ENCODE results near the gene NR2F2.

Gene NR2F2

GRCh38 chr15:96316953-96317629, 13.4 kb upstream of the NR2F2 start:
- DNase-seq (ENCODE audit: low read depth in 4 of 4, low spot score in 1 of 4) = no peak

DNA sequence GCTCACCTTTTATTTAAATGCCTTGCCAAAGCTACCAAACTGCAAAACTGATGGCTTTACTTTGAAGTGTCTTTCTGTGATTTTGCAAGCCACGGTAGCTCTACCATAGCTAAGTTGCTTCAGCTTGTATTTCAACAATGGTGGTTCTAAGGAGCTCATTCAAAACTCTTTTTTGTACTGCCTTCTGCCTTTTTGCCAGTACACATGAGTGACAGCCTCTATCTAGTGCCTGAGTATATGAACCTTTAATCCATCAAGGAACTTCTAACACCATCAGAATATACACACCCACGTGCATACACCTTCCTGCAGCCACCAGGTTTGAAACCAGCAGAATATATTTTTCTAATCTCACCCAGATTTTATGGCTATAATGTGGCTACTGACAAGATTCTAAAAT, 10.4 kb upstream of the NR2F2 start:
- DNase-seq (ENCODE audit: low read depth in 4 of 4, low spot score in 1 of 4) = no peak

GRCh38 chr15:96320703-96321638, 9.5 kb upstream of the NR2F2 start:
- no peak for DNase-seq (ENCODE audit: low read depth in 4 of 4, low spot score in 1 of 4)

DNA sequence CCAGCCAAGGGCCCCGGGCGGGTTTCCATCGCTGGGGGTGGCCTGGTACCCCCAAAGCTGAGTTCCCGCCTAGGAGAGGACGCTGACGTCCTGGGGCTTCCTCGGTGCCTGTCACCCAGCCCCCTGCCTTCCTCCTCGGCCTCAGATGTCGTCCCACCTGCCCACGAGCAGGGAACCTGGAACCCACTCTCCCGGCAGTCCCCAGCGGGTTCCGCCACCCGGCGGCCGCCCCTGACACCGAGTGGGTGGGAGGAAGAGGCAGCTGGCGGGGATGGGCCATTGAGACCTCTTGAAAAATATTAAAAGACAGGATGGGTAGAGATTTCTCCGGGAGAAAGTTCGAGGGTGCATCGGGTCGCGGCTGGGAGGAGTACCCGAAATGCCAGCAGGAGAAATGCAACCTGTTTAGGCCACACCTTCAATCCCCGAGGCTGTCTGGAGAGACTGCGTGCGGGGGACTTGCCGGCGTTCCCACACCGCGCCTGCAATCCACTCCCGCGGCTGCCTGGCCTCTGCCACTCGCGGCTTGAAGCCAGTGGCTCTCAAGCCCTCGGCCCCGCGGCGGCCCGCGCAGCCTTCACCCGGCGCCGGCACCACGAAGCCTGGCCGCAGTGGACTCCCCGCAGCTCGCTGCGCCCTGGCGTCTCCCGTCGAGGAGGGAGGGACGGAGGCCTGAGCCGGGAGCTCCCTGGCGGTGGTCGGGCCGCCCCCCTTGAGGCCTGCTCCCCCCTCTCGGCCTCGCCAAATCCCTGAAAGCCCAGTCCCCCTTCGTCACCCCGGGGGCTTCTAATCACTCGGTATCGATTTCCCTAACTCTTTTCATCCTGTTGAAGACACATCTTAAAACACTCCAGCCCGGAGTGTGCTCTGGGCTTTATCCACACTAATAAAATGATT, 8.6 kb upstream of the NR2F2 start:
- no peak for DNase-seq (ENCODE audit: low read depth in 4 of 4, low spot score in 1 of 4)

DNA sequence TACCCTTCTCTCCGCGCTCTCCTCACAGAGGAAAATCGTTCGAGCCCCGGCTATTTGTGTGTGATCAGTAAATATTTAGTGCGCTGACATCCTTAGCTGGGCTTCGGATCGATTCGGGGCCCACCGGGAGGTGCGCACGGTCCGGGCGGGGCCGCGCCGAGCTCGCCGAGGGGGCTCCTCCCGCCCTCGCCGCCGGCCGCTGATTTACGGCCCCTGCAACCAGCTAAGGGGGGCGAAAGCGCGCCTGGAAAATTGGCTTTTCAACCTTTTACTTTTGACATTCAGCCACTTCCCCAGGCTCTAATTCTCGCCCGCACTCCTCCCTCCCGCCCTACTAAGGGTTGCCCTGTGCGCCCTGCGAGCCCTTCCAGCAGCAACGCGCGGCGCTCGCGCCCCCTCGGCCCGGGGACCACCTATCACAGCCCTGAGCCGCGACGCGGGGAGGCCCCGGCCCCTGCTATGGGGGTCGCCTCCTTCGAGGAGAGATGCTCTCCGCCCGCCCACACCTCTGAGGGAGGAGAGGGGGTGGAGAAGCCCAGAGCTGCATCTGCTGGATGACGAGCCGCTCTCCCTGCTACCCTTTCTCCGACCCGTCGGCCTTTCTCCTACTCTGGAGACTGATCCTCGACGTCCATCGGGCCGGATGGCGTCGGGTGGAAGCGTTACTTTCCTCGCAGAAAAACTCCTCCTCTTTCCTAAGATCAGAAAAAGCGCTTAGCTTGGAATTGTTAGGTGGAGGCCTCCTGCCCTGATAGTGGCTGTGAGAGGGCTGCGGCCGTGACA, 7.8 kb upstream of the NR2F2 start:
- DNase-seq (ENCODE audit: low read depth in 4 of 4, low spot score in 1 of 4) = no peak

GRCh38 chr15:96323319-96324145, 7.0 kb upstream of the NR2F2 start:
- no peak for DNase-seq (ENCODE audit: low read depth in 4 of 4, low spot score in 1 of 4)

DNA sequence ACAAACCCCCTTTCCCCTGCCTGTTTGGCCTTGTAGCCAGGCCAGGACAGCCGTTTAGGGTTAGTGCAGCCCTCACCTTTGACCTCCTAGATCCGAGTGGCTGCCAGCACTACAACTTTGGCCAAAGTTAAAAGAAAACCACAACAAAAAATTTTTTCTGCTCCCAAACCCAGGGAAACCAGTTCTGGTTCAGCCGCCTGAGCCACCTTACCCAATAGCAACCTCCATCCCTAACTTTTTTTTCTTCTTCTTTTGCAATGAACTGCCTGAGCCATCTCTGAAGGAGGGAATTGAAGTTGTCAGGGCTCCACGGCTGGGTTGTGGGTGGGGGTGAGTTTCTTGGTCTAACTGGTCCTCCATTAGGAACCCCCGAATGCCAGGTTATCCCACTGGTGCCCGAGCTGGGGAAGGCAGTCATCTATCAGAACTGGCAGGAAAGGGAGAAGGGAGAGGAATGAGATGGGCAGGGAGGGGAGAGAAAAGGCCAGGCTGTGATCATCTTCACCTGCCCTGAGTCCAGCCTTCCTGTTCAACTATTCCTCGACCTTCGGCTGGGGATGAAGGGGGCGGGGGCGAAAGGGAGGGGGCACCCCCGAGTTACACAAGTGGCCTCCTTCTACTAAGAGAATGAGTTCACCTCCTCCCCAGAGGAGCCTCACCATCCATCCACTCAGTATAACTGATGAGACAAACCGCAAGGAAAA, 6.2 kb upstream of the NR2F2 start:
- DNase-seq (ENCODE audit: low read depth in 4 of 4, low spot score in 1 of 4) = no peak

DNA sequence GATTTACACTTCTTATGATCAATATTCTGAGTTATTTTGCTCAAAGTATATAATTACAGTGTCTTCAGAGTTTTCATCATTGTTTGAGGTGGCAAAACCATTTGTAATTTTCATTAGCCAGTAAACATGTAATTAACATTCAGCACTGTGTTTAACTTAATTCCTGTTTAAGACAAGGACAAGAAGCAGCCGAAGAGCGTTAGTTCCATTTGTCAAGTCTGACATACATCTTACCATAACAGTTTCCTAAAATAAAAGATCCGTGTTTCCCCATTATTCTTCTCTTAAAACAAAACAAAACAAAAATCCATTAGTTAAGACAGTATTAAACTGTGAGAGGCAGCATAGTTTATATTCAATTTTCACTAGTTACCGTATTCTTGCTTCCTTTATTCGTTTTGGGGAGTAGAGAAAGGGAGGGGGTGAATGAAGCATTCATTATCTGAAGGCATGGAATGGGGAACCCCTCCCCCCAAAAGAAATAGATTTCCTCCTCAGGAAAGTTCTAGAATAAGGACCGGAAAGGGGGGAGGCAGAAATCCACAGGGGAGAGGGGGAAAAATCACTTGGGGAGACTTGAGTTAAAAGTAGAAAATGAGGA, 5.5 kb upstream of the NR2F2 start:
- DNase-seq (ENCODE audit: low read depth in 4 of 4, low spot score in 1 of 4) = no peak

DNA sequence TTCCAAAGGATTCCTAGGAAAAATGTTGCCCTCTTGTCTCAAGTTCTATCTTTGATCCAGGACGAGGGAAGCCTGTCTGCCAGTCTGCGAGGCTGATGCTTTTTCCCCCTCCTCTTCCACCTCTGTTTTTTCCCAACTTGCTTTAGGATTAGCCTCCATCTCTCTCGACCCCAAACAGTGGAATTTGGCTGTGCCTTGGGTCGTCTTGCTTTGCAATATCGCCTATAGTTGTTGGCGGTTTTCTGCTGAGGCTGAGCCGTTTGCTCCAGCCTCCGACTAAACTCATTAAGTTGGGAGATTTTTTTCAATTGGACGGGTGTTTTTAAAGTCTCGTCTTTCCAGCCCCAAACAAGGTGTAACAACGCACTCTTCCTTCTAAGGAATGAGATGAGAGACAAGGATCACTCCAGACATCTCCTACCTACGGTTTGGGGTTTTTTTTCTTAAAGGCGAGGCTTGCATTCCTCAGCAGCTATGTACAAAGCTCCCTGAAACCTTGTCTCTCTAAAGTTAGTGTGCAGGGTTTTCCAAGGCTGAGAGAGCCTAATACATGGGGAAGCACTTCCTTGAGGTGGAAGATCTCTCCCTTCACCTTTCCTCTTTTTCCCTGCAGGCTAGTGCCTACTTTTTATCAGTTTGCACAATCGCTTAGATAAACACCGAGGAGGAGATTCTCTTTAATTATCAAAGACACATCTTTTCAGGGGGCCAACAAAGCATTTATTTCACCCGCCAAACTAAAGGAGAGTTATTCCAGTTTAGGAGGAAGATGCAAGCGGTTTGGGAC, 4.8 kb upstream of the NR2F2 start:
- no peak for DNase-seq (ENCODE audit: low read depth in 4 of 4, low spot score in 1 of 4)

DNA sequence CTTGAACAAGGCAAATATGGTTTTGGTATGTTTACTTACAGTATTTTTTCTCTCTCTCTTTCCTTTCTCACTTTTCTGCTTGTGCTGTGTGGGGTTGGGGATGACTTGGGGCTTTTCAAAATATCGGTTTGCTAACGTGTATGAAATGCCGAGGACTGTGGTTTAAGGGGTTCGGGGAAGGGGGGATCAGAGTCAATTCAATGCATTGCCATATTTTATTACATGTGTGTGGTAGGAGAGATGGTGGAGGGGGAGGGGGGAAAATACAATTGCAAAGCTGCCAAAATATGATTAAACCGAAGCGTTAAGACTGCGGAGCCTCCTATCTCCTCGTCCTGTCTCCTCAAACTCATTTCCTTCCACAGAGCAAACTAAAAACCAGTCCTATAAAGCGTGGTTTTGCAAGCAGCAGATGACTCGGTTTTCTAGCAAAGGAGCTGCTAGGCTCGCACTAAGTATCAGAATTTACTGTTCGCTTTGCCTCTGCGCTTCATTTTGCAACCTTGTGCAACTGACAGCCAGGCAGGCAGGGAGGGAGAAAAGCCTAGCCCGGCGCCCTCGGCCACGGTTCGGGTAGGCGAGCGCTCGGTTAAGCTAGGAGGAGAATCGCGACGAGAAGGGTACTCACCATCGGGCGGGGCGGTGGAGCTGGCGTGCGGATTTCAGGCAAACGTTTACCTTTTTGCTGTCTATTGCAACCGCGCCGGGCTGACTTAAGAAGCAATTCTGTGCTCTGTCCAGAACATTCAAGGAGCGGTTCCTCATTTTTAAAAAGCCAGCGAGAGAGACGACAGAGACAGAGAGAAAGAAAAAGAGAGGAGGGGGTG, 4.0 kb upstream of the NR2F2 start:
- no peak for DNase-seq (ENCODE audit: low read depth in 4 of 4, low spot score in 1 of 4)

DNA sequence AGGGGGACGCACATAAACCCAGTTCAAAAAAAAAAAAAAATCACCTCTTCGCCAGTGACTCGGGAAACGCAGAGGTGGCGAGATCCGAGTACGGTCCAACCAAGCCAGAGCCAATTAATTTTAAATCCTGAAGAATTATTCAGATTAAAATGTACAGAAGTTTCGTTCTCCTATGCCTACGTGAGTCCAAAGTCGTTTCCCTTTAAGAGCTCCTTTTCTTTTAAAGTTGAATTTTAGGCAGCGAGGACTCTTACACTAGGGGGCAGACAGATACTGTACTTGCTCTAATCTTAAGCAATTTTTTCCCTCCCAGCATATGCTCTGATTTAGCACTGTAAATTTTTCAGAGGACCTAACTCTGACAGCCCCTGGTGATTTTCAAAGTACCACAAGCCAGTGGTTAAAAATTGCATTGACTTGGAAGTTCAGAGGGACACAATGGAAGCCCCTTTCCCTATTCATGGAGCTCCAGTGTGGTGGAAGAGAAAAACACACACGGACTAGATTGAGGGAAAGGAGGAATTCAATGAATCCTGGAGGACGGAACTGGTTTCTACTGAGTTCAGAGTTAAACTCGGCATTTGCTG, 3.3 kb upstream of the NR2F2 start:
- DNase-seq (ENCODE audit: low read depth in 4 of 4, low spot score in 1 of 4) = no peak

- no peak for DNase-seq (ENCODE audit: low read depth in 4 of 4, low spot score in 1 of 4)
These were observed 2.2 kb upstream of the NR2F2 start for GRCh38 chr15:96328181-96328876.

- no peak for DNase-seq (ENCODE audit: low read depth in 4 of 4, low spot score in 1 of 4)
These were observed 1.7 kb upstream of the NR2F2 start for GRCh38 chr15:96328877-96329195.

DNA sequence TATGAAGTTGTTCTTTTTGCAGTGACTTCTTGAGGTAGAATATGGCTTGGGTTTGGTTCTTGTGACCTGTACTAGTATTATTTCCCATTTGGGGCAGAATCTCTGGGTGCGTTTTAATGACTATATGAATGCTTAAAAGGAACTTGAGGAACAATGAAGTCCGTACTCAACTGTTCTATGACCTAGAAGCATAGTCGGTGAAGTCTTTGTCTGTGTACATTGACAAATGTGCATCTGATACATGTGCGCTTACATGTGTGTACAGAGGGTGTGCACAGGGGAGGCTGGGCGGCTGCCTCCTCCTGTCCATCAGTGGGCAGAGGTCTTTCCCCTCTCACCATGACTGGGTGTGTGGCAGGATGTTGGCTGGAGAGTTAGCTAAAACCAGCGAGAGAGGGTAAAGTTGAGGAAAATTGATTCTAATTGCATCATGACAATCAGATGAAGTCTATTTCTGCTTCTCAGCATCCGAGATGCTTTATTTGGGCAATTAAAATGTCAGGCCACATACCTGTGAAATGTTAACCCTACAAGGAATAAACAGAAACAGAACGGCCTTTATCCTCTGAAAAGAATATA, 1.0 kb upstream of the NR2F2 start:
- DNase-seq (ENCODE audit: low read depth in 4 of 4, low spot score in 1 of 4) = no peak

GRCh38 chr15:96330064-96330449, 443 bp upstream of the NR2F2 start:
- no peak for DNase-seq (ENCODE audit: low read depth in 4 of 4, low spot score in 1 of 4)
